ENCODE measurements around the gene MIEF1. TPM values are rescaled to one million over a fixed set of nuclear protein-coding genes. Genes with fewer than 3 reads are reported as not detected.

MIEF1 gene
- total RNA-seq, 2 donors from 2014 or later: 24.0 to 38.6 TPM

GRCh38 chr22:39459681-39460080 lies 42.4 kb upstream of the MIEF1 start:
- Histone ChIP-seq H3K4me1 (replicated peaks) (no peaks in the 10 kb centered on the region), H3K9me3 (no peaks in the 10 kb centered on the region), H3K4me3 (no peak overlapping the region), H3K36me3 (no peaks in the 10 kb centered on the region), H3K27ac (no peak overlapping the region), H3K27me3 (replicated peaks; ENCODE audit: insufficient read depth) (peaks cover 2% of the 10 kb centered on the region)
- no peak for TF ChIP-seq CTCF (IDR thresholded peaks at IDR 0.05)
- no peak for TF ChIP-seq POLR2AphosphoS5 (IDR thresholded peaks at IDR 0.05)
- no peak for TF ChIP-seq POLR2A (IDR thresholded peaks at IDR 0.05)
- intact Hi-C loops (cut with DNase I): no loop called here
- 70% methylated on average over 11 of the region's 11 CpGs for WGBS
- no peak for DNase-seq (ENCODE audit: low spot score)

GRCh38 chr22:39462443-39463221 lies 39.5 kb upstream of the MIEF1 start:
- intact Hi-C loops (cut with DNase I): no loop called here
- H3K4me3 ChIP-seq: no peak overlapping the region
- no peaks in the 10 kb centered on the region for H3K4me1 ChIP-seq (replicated peaks)
- 52% methylated on average over 13 of the region's 13 CpGs for WGBS
- H3K9me3 ChIP-seq: no peaks in the 10 kb centered on the region
- no peaks in the 10 kb centered on the region for H3K36me3 ChIP-seq
- peaks cover 2% of the 10 kb centered on the region for H3K27me3 ChIP-seq (replicated peaks; ENCODE audit: insufficient read depth)
- no peak for DNase-seq (ENCODE audit: low spot score)
- H3K27ac ChIP-seq: no peak overlapping the region
- TF ChIP-seq POLR2AphosphoS5 (IDR thresholded peaks at IDR 0.05): no peak
- no peak for TF ChIP-seq CTCF (IDR thresholded peaks at IDR 0.05)
- no peak for TF ChIP-seq POLR2A (IDR thresholded peaks at IDR 0.05)

- no peak overlapping the region for H3K27ac ChIP-seq
- intact Hi-C loops (cut with DNase I): no loop called here
- WGBS: 84% methylated on average over 6 of the region's 6 CpGs
- TF ChIP-seq POLR2AphosphoS5 (IDR thresholded peaks at IDR 0.05): no peak
- TF ChIP-seq POLR2A (IDR thresholded peaks at IDR 0.05): no peak
- TF ChIP-seq CTCF (IDR thresholded peaks at IDR 0.05): no peak
- no peak overlapping the region for H3K4me3 ChIP-seq
- no peaks in the 10 kb centered on the region for H3K4me1 ChIP-seq (replicated peaks)
- no peaks in the 10 kb centered on the region for H3K9me3 ChIP-seq
- no peaks in the 10 kb centered on the region for H3K36me3 ChIP-seq
- no peak for DNase-seq (ENCODE audit: low spot score)
- no peaks in the 10 kb centered on the region for H3K27me3 ChIP-seq (replicated peaks; ENCODE audit: insufficient read depth)
Measured at GRCh38 chr22:39463277-39463676, 38.8 kb upstream of the MIEF1 start.

- TF ChIP-seq POLR2A (IDR thresholded peaks at IDR 0.05) (no peak), CTCF (IDR thresholded peaks at IDR 0.05) (no peak), POLR2AphosphoS5 (IDR thresholded peaks at IDR 0.05) (no peak)
- Histone ChIP-seq H3K27ac (no peak overlapping the region), H3K36me3 (no peaks in the 10 kb centered on the region), H3K27me3 (replicated peaks; ENCODE audit: insufficient read depth) (no peaks in the 10 kb centered on the region), H3K4me3 (no peak overlapping the region), H3K4me1 (replicated peaks) (no peaks in the 10 kb centered on the region), H3K9me3 (no peaks in the 10 kb centered on the region)
- peak; percentile 16 for DNase-seq (ENCODE audit: low spot score)
- 63% methylated on average over 10 of the region's 10 CpGs for WGBS
- intact Hi-C loops (cut with DNase I): no loop called here
Measured at GRCh38 chr22:39463931-39464390, 38.1 kb upstream of the MIEF1 start.

Measured in prostate gland (tissue), 2 donors.